ENCODE data around the gene RUNX1.

The RUNX1 gene

DNA sequence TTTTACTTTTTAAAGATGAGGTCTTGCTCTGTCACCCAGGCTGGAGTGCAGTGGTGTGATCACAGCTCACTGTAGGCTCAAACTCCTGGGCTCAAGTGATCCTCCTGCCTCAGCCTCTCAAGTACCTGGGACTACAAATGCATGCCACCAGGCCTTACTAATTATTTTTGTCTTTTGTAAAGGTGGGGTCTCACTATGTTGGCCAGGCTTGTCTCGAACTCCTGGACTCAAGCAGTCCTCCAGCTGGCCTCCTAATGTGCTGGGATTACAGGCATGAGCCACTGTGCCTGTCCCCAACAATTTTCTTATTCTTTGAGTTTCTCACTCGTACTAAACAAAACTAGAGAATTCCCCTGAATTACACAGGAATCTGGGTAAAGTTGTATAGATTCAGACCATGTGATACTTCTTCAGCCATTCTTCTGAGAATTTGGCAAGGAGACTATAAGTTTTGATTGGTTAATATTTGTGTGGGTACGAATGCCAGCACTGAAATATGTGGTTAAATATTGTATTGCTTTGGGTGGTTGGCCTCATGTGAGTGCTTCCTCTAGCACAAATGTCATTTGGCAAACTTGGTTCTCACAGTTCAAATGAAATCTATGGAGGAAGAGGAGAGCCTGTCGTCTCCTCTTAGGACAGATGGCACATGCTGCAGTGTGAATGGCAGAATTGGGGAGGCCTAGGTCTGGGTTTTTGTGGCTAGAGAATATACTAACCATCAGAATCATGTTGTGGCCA, 104.9 kb downstream of the RUNX1 start:
- no peak for DNase-seq

- DNase-seq: no peak
These were observed 106.2 kb downstream of the RUNX1 start for GRCh38 chr21:34942911-34943310.

GRCh38 chr21:34941162-34941561, 107.9 kb downstream of the RUNX1 start:
- DNase-seq: no peak

DNA sequence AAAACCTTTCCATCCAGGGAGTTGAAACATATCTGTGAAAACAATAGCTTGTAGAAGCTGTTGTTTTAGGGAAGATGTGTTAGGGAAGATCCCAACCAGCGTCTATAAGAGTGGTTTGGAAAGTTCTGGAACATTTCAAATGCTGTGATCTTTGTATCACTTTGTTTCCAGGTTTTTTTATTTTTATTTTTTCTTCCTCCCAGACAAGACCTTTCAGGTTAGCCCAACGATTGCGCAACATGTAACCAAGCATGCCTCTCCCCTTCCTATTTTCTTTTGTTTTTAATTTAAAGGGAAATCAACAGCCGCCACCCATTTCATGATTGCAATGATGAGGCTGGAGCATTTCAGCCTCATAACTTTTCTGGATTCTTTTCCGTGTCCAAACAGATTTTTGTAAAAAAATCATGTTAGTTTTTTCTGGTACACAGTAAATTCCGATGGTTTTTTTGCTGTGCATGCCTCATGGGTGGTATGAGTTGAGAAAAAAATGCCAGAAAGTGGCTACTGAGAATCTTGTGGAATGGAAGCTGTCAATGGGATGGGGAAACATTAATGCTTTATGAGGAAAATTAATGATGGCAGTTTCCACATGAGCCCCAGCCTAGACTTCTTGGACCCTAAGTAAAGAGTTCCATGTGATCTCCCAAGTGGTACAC, 109.3 kb downstream of the RUNX1 start:
- no peak for DNase-seq

- no peak for DNase-seq
These were observed 110.9 kb downstream of the RUNX1 start for GRCh38 chr21:34938089-34938764.

GRCh38 chr21:34936883-34937563, 112.1 kb downstream of the RUNX1 start:
- DNase-seq: no peak

DNA sequence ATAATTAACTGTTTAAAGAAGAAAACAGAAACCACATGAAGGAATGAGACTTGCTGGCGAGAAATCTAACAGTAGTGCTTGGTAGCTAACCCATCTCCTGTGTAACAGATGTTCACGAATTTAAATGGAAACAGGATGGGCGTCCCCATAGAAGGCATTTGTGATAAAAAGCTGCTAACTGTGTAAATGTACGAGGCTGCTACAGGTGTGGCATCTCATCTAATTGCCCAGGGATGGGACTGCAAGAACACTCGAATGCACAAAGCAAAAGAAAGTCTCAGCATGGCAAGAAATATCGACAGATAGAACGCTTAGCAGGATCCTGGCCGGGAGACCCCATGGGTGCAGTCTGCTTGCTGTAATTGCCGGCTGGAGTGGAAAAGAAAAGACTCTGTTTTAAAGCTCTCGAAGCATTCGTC, 112.7 kb downstream of the RUNX1 start:
- DNase-seq: no peak

- DNase-seq: no peak
These were observed 113.2 kb downstream of the RUNX1 start for GRCh38 chr21:34935898-34936297.

DNA sequence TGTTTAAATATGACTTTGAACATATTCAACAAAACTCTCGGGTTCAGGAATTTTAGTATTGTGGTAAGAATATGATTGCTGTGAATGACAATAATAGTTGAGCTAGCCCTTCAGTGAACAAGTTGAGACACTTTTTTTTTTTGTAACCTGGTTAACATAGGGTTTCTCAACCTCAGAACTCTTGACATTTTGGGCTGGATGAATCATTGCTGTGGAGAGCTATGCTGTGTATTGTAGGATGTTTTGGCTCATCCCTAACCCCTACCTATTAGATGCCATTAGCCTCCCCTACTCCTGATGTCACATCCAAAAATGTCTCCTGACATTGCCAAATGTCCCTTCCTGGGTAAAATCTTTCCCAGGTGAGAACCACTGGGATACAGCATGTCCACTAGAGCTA, 113.7 kb downstream of the RUNX1 start:
- DNase-seq: no peak

GRCh38 chr21:34934350-34934749, 114.8 kb downstream of the RUNX1 start:
- DNase-seq: no peak

DNA sequence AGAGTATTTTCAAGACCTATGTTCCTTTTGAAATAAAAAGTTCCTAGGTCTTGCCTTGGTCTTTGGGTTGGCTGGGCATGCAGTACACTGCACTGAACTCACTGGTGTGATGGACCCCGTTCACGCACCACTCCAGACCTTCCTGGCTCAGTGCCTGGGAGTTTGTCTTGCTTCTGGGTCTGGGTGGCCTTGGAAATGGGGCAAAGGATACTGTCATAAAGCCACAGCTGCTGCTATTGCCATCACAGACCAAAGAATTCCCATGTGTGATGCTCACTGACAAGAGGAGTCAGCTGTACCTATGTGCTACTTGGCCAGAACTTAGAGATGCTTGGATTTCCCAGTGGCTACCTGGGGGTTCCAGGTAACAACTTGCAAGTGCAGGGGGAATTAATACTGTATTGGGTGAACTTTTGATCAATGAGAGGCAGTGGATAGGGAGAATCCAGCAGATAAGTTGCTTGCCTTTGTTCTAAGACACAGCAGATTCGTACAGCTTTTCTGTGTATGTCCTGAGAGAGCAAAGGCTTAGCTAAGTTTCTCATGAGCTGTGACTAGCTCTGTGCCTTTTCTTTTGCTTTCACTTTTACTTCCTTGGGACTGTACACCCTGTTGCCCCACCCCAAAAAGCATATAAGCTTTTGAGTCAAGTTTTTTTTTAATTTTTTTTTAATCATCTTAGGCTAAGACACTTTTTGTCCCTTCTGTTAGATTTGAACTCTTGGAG, 115.3 kb downstream of the RUNX1 start:
- DNase-seq: no peak

GRCh38 chr21:34932233-34932632, 116.9 kb downstream of the RUNX1 start:
- DNase-seq: no peak

DNA sequence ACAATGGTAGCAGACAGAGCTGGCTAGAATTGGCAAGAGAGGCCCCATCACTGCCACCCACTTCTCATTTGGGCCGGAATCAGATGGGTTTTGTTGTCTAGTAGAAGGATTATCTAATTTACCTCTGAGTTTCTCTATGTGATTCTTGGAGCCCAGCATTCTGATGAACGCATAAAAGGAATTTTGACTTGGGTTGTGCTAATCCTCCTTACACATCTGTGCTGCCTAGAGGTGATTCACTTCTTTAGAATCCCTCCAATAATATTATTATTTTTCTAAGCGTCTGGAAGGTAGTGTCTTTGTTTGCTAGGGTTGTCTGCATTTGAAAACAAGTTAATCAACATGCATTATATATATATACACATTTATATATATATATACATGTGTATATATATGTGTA, 118.1 kb downstream of the RUNX1 start:
- DNase-seq: no peak

- DNase-seq: no peak
These were observed 120.5 kb downstream of the RUNX1 start for GRCh38 chr21:34928637-34929036.

GRCh38 chr21:34927992-34928391, 121.1 kb downstream of the RUNX1 start:
- no peak for DNase-seq

DNA sequence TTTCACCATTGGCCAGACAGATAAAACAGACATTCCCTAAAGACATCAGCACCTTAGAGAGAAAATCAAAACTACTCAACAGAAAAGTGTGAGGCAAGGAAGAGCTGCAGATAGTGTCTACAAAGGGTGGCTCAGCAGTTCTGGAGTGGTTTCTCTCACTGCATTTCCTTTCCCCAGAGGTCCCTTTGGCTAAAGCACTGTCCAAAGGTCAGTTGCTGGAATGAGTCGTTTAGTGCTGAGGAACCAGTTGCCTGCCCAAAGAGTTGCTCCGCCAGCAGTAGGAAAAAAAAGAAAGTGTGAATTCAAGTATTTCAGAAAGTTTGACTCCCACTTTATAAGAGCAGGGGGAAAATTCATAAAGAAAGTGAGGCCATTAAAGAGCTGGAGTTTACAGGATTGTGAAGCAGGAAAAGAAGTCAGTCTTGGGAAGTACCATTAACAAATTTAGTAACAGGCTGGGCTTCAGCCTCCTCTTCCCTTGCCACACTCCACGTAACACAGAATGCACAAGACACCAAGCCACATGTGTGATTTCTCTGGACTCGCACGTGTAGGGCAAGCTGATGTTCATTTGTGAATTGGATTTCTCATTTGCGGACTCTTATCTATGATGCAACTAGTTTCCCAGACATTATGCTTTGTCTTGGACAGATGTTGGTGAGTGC, 122.2 kb downstream of the RUNX1 start:
- DNase-seq: no peak

GRCh38 chr21:34925597-34925996, 123.5 kb downstream of the RUNX1 start:
- DNase-seq: no peak

GRCh38 chr21:34924771-34925419, 124.2 kb downstream of the RUNX1 start:
- no peak for DNase-seq

GRCh38 chr21:34924194-34924593, 124.9 kb downstream of the RUNX1 start:
- DNase-seq: no peak

DNA sequence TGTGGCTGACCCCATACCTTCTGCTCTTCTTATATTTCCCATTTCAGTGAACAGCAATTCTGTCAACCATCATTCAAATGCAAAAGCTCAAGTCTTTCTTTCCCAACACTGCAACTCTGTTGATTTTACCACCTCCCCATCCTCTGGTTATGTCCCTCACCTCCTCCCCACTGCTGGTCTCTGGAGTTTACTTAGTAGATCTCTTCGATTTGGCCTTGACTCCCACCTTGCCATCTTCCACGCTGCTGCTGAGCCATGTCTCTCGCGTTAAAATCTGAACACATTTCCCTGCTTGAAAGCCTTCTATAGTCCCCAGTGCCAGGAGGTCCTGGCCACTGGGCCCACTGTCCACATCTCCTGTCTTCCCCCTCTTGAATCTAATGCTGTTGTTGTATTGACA, 125.5 kb downstream of the RUNX1 start:
- DNase-seq: no peak

DNA sequence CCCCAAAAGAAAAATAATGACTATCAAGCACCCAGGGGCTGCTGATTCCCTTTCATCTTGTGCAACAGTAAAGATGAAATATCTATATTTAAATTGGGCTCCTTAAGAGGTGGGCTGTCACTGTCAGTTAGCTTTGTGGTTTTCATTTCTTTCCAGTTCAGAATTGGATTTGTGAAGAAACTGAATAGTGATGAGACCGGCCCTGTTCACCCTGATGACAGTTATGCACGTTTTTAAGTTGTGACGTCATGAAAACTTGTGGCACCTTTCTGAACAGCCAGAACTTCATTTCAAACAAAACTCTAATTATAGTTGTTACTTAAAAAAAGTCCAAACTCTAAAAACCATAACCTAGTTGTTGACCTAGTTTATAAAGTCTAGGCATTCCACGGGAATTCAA, 125.9 kb downstream of the RUNX1 start:
- no peak for DNase-seq

DNA sequence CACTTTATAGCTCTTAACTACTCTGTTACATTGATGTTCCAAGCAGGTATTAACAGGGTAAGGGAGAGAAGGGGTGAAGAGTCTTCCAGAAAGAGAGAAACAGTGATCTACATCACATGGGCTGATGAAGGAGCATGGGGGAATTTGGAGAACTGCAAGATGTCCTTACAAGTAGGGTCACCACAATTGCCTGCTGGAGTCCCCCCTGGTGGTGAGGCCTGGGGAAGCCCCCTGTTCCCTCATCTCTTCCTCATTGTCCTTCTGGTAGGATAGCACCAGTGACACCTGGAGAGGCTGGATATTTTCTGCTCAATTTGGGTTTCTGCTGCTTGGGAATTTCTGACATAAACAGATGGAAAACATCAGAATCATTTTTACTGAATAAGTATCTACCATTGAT, 126.6 kb downstream of the RUNX1 start:
- no peak for DNase-seq
